ENCODE results near the gene TBC1D3B.
"Not testable (repeated sequence)": the region's sequence is repeated elsewhere in the genome, so short reads cannot be mapped to it uniquely, and the experiment has no call there.

Gene TBC1D3B

GRCh38 chr17:36198831-36199465, 22.5 kb upstream of the TBC1D3B start:
- no peak for DNase-seq

GRCh38 chr17:36197387-36197703, 20.9 kb upstream of the TBC1D3B start:
- DNase-seq: no peak

- DNase-seq: no peak
Observed at GRCh38 chr17:36196131-36196486, 19.7 kb upstream of the TBC1D3B start.

GRCh38 chr17:36195434-36196130, 19.1 kb upstream of the TBC1D3B start:
- DNase-seq: no peak

GRCh38 chr17:36194832-36195433, 18.5 kb upstream of the TBC1D3B start:
- not testable (repeated sequence) for DNase-seq

- not testable (repeated sequence) for DNase-seq
Observed at GRCh38 chr17:36194147-36194831, 17.9 kb upstream of the TBC1D3B start.

GRCh38 chr17:36193216-36193775, 16.9 kb upstream of the TBC1D3B start:
- no peak for DNase-seq

GRCh38 chr17:36190549-36191330, 14.3 kb upstream of the TBC1D3B start:
- not testable (repeated sequence) for DNase-seq

GRCh38 chr17:36189993-36190392, 13.6 kb upstream of the TBC1D3B start:
- not testable (repeated sequence) for DNase-seq

- no peak for DNase-seq
Observed at GRCh38 chr17:36188891-36189306, 12.5 kb upstream of the TBC1D3B start.

- DNase-seq: not testable (repeated sequence)
Observed at GRCh38 chr17:36187943-36188665, 11.7 kb upstream of the TBC1D3B start.

- DNase-seq: not testable (repeated sequence)
Observed at GRCh38 chr17:36186810-36187763, 10.7 kb upstream of the TBC1D3B start.

- no peak for DNase-seq
Observed at GRCh38 chr17:36185416-36185815, 9.0 kb upstream of the TBC1D3B start.

- no peak for DNase-seq
Observed at GRCh38 chr17:36184023-36184765, 7.8 kb upstream of the TBC1D3B start.

- DNase-seq: no peak
Observed at GRCh38 chr17:36183001-36183971, 6.8 kb upstream of the TBC1D3B start.

- no peak for DNase-seq
Observed at GRCh38 chr17:36182176-36183000, 6.0 kb upstream of the TBC1D3B start.

- not testable (repeated sequence) for DNase-seq
Observed at GRCh38 chr17:36181446-36182175, 5.2 kb upstream of the TBC1D3B start.
